ENCODE data around the gene ACBD5. TPM values are rescaled to one million over a fixed set of nuclear protein-coding genes. Genes with fewer than 3 reads are reported as not detected.
"Not testable (repeated sequence)": the region's sequence is repeated elsewhere in the genome, so short reads cannot be mapped to it uniquely, and the experiment has no call there.

ACBD5 gene
- total RNA-seq, result 18.2 and 23.9 TPM in 2 replicates

GRCh38 chr10:27240212-27241009, at the start of gene ACBD5:
ACBD5 (minus strand) TSS chr10:27240797; CDS start chr10:27240688, 109 bp downstream.
- Histone ChIP-seq H3K36me3 (ENCODE audit: control insufficient read depth, insufficient read depth, low read length) (no peaks in the 10 kb centered on the region), H3K4me3 (ENCODE audit: low read depth, low read length) (peak within 1 kb of the TSS; percentile 51), H3K27me3 (ENCODE audit: control insufficient read depth, insufficient read depth, low read length) (no peaks in the 10 kb centered on the region)
- DNase-seq (ENCODE audit: low read depth), result peak; percentile 47
- TF ChIP-seq, protein P1, sequence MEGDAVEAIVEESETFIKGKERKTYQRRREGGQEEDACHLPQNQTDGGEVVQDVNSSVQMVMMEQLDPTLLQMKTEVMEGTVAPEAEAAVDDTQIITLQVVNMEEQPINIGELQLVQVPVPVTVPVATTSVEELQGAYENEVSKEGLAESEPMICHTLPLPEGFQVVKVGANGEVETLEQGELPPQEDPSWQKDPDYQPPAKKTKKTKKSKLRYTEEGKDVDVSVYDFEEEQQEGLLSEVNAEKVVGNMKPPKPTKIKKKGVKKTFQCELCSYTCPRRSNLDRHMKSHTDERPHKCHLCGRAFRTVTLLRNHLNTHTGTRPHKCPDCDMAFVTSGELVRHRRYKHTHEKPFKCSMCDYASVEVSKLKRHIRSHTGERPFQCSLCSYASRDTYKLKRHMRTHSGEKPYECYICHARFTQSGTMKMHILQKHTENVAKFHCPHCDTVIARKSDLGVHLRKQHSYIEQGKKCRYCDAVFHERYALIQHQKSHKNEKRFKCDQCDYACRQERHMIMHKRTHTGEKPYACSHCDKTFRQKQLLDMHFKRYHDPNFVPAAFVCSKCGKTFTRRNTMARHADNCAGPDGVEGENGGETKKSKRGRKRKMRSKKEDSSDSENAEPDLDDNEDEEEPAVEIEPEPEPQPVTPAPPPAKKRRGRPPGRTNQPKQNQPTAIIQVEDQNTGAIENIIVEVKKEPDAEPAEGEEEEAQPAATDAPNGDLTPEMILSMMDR (IDR thresholded peaks at IDR 0.05; ENCODE audit: insufficient read depth, low read length, severe bottlenecking), result no peak
- no peak for FAIRE-seq

DNA sequence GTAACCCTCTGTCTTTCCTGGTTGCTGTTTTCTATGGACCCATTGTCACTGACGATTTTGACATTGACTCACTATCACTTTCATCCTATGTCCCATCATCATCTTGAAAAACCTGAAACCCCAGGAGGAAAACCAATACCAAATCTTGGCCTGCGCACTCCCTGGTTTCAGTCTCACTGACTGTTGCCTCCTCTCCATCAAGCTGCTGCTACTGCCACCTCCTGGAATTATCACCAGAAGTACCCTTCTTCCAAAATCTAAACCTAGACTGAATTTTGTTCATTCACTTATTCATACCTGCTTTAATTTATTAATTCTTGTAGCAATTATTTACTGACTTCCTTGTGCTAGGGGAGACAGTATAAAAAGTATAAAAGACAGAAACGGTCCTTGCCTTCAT, 44.5 kb upstream of the ACBD5 start:
- H3K4me3 ChIP-seq (ENCODE audit: low read depth, low read length), result no peak overlapping the region
- H3K27me3 ChIP-seq (ENCODE audit: control insufficient read depth, insufficient read depth, low read length), result no peaks in the 10 kb centered on the region
- TF ChIP-seq, protein P1 (IDR thresholded peaks at IDR 0.05; ENCODE audit: insufficient read depth, low read length, severe bottlenecking), result peak; percentile 11
- DNase-seq (ENCODE audit: low read depth), result peak; percentile 0
- no peak for FAIRE-seq
- no peaks in the 10 kb centered on the region for H3K36me3 ChIP-seq (ENCODE audit: control insufficient read depth, insufficient read depth, low read length)

GRCh38 chr10:27276581-27276980, 36.0 kb upstream of the ACBD5 start:
- TF ChIP-seq, protein P1 (IDR thresholded peaks at IDR 0.05; ENCODE audit: insufficient read depth, low read length, severe bottlenecking), result no peak
- DNase-seq (ENCODE audit: low read depth) (no peak), FAIRE-seq (no peak)
- Histone ChIP-seq H3K4me3 (ENCODE audit: low read depth, low read length) (no peak overlapping the region), H3K36me3 (ENCODE audit: control insufficient read depth, insufficient read depth, low read length) (no peaks in the 10 kb centered on the region), H3K27me3 (ENCODE audit: control insufficient read depth, insufficient read depth, low read length) (no peaks in the 10 kb centered on the region)

DNA sequence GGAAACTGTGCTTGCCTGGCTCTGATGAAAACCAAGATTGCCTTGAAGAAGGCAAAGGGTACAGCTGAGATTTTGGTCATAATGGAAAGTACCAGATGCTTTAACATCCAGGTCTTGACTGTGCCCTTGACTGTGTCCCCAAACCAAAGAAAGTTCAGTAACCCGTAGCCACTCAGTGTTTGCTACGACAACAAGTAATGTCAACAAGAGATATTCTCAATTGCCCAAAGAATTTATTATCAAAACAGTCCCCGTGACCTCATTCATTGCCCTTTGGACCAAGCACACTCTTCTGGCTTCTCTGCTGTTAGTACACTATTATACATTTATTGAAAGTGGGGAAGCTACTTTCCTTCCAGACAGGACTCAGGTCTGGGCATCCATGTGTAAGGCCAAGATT, 25.4 kb upstream of the ACBD5 start:
- FAIRE-seq, result peak; percentile 68
- not testable (repeated sequence) for H3K4me3 ChIP-seq (ENCODE audit: low read depth, low read length); DNase-seq (ENCODE audit: low read depth)

GRCh38 chr10:27262788-27263187, 22.2 kb upstream of the ACBD5 start:
- not testable (repeated sequence) for H3K4me3 ChIP-seq (ENCODE audit: low read depth, low read length); DNase-seq (ENCODE audit: low read depth); FAIRE-seq; H3K27me3 ChIP-seq (ENCODE audit: control insufficient read depth, insufficient read depth, low read length); H3K36me3 ChIP-seq (ENCODE audit: control insufficient read depth, insufficient read depth, low read length)

More for the DNA sequence above, 25.4 kb upstream of the ACBD5 start:
- not testable (repeated sequence) for H3K36me3 ChIP-seq (ENCODE audit: control insufficient read depth, insufficient read depth, low read length); H3K27me3 ChIP-seq (ENCODE audit: control insufficient read depth, insufficient read depth, low read length)

DNA sequence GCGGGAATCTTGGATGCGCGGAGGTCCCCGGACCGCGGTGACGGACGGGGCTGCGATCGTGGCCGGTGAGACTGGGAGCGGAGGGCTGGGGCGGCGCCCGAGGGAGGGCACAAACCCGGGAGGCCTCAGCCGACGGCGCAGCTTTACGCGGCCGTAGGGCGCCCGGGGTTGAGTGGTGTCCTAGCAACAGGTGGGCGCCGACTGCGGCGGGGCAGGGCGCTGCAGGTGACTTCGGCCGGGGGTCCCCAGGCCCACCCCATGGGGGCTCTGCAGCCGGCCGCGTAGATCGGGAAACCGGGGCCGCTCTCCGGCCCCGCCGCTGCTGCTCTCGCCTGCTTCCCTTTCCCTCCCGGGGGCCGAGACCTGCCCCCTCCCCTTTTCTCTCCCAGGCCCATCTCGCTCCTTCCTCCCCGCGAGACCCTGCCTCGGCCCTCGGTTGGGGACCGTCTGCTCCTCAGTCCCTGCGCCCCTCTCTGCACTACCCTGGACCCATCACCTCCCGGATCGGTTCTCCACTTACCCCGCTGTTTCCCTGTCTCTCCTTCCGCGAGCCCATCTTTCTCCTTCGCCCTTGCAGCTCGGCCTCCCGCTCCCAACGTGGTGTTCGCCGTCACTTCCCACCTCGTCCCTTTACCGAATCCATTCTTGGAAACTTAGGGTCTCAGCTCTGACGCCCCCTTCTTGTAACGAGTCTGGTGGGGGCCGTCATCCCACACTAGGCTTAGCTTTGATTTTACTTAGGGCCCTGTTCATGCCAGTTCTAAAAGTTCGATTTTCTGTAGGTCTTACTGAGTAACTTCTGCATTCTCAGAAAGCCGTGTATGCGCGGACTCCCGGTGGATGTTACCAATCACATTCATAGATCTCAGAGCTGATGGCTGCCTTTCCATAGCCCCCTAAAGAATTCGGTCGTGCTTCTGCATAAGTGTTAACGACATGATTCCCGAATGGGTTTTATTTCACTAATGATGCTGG, 18.5 kb upstream of the ACBD5 start:
- FAIRE-seq (no peak), DNase-seq (ENCODE audit: low read depth) (no peak)
- H3K4me3 ChIP-seq (ENCODE audit: low read depth, low read length), result peak overlapping the region; percentile 4
- peaks cover 7% of the 10 kb centered on the region for H3K27me3 ChIP-seq (ENCODE audit: control insufficient read depth, insufficient read depth, low read length)
- TF ChIP-seq, protein P1 (IDR thresholded peaks at IDR 0.05; ENCODE audit: insufficient read depth, low read length, severe bottlenecking), result no peak
- H3K36me3 ChIP-seq (ENCODE audit: control insufficient read depth, insufficient read depth, low read length), result no peaks in the 10 kb centered on the region

Measured in bronchial epithelial cell (primary cell).